ENCODE results near the gene ZNF319. TPM values are rescaled to one million over a fixed set of nuclear protein-coding genes. Genes with fewer than 3 reads are reported as not detected.

ZNF319 gene
- total and polyA plus RNA-seq, 10 of the 15 experiments (the other 5 are each of a cell fraction or from before 2014, with no cell fraction given), result 0.29 to 7.4 (median 1.7) TPM

- BruUV-seq (replicated peaks), result no TSS peak
Measured at GRCh38 chr16:58047557-58048348, 47.3 kb upstream of the ZNF319 start.

More at GRCh38 chr16:58047557-58048348, 47.3 kb upstream of the ZNF319 start:
- intact Hi-C loops (cut with micrococcal nuclease; ENCODE audit: unreplicated experiment), result no loop called here
- Histone ChIP-seq H2AFZ (ENCODE audit: control insufficient read depth, low read depth, low read length) (no peak overlapping the region), H3K9ac (ENCODE audit: control insufficient read depth, insufficient read depth, low read length) (no peak overlapping the region), H3K36me3 (ENCODE audit: control insufficient read depth in 2 of 2, insufficient read depth in 2 of 2, low read length in 1 of 2) (no peaks in the 10 kb centered on the region), H3K79me2 (ENCODE audit: control insufficient read depth, insufficient read depth, low read length) (no peaks in the 10 kb centered on the region), H3K27ac (ENCODE audit: control insufficient read depth, insufficient read depth) (no peak overlapping the region), H3K4me2 (ENCODE audit: control insufficient read depth, insufficient read depth) (no peak overlapping the region), H4K20me1 (ENCODE audit: control insufficient read depth, insufficient read depth) (no peaks in the 10 kb centered on the region), H3K27me3 (replicated peaks in 1 of 2; ENCODE audit: control insufficient read depth in 2 of 2, insufficient read depth in 2 of 2, low read length in 1 of 2) (no peaks in the 10 kb centered on the region), H3K9me3 (replicated peaks; ENCODE audit: control insufficient read depth, insufficient read depth, low read length) (no peaks in the 10 kb centered on the region), H3K4me1 (ENCODE audit: control insufficient read depth, insufficient read depth, low read length) (no peaks in the 10 kb centered on the region), H3K4me3 (no peak overlapping the region)
- WGBS (ENCODE audit: insufficient coverage, insufficient replicate concordance, low lambda C conversion rate, missing lambda C conversion rate), result 37% methylated on average over 19 of the region's 19 CpGs
- in situ Hi-C loops (cut with MboI), result no loop called here
- ChIA-PET RAD21 (ENCODE audit: unreplicated experiment) (interaction anchor here (1.4 kb wide), 1 partner anchor 74 kb away, joined by 4 read pairs; no protein-coding TSS in a partner anchor), CTCF (interaction anchor here (1.0 kb wide), 1 partner anchor 80 kb away, joined by 3 read pairs; no protein-coding TSS in a partner anchor), SMC1A (ENCODE audit: uncharacterized antibody, unreplicated experiment) (no interaction called here), POLR2A (no interaction called here)
- no peak for FAIRE-seq
- DNase-seq (ENCODE audit: low read depth, low spot score), result no peak
- TF ChIP-seq PAX8 (IDR thresholded peaks at IDR 0.05) (no peak), YY1 (IDR thresholded peaks at IDR 0.05; ENCODE audit: low read depth, low read length) (0 out of 2 replicates have a peak, but pooled peaks have one; percentile 8), MYC (IDR thresholded peaks at IDR 0.05; ENCODE audit: insufficient read depth, insufficient read length, insufficient replicate concordance, low read length, severe bottlenecking) (no peak), HDAC2 (IDR thresholded peaks at IDR 0.05) (no peak), ZBTB4 (CRISPR knock-in tag; IDR thresholded peaks at IDR 0.05) (no peak), NBN (IDR thresholded peaks at IDR 0.05) (no peak), CREB1 (IDR thresholded peaks at IDR 0.05; ENCODE audit: low read depth) (no peak)
- no peak for ATAC-seq

Measured in GM12878 (cell line).